Measurements from ENCODE around the gene CCDC179. TPM values are rescaled to one million over a fixed set of nuclear protein-coding genes. Genes with fewer than 3 reads are reported as not detected.

Gene CCDC179
- total and polyA plus RNA-seq, 2 experiments from 2014 or later = not detected

GRCh38 chr11:22878039-22878438 lies 17.8 kb upstream of the CCDC179 start:
- no peaks in the 10 kb centered on the region for H3K9me2 ChIP-seq (ENCODE audit: insufficient read depth)
- no peaks in the 10 kb centered on the region for H3K9me3 ChIP-seq (ENCODE audit: low read depth)
- no peak for DNase-seq
- no peak overlapping the region for H2AFZ ChIP-seq
- no peaks in the 10 kb centered on the region for H3K36me3 ChIP-seq (ENCODE audit: low read depth)
- no peaks in the 10 kb centered on the region for H3F3A ChIP-seq (ENCODE audit: insufficient read depth)
- in situ Hi-C loops (cut with MboI) = no loop called here
- H4K20me1 ChIP-seq (ENCODE audit: insufficient read depth) = no peaks in the 10 kb centered on the region
- TF ChIP-seq EZH2phosphoT487 (IDR thresholded peaks at IDR 0.05; ENCODE audit: insufficient read depth, low read depth) (no peak), EZH2 (IDR thresholded peaks at IDR 0.05; ENCODE audit: insufficient read depth, poor library complexity, severe bottlenecking) (no peak)
- no peak overlapping the region for H3K27ac ChIP-seq
- H3K9ac ChIP-seq = no peak overlapping the region
- no peaks in the 10 kb centered on the region for H3K27me3 ChIP-seq (replicated peaks; ENCODE audit: insufficient read depth)
- H3K4me2 ChIP-seq (ENCODE audit: unreplicated experiment) = no peak overlapping the region
- H3K4me3 ChIP-seq = no peak overlapping the region
- no peaks in the 10 kb centered on the region for H3K4me1 ChIP-seq (ENCODE audit: insufficient read depth)
- no peaks in the 10 kb centered on the region for H3K79me2 ChIP-seq (ENCODE audit: insufficient read depth)

DNA sequence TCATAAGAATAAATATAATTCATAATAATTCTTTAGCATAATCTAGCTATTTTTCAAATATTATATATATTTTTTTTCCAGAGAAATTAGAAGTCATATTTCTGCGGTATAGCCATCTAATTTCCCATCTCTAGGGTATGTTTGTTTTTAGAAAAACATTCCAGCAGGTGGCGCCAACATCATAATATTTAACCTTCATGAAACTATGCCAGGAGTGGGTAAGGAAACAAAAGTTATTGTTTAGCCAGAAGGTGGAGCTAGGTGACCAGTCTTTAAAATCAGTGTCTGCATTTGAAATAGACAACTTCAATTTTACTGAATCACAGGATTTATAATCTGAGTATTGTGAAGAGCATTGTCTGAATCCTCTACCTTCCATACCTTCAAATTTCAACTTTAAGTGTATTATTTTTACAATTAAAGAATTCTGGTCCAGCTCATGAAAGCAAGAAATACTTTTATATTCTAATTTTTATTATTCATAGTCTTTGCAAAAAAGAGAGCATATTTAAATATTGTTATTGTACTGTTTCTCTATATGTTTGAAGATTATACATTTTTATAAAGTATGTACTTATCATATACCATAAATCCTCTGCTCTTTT lies 15.7 kb upstream of the CCDC179 start:
- H2AFZ ChIP-seq = no peak overlapping the region
- peak; percentile 94 for DNase-seq
- H3K79me2 ChIP-seq (ENCODE audit: insufficient read depth) = no peaks in the 10 kb centered on the region
- H3K4me3 ChIP-seq = no peak overlapping the region
- no peaks in the 10 kb centered on the region for H3K9me2 ChIP-seq (ENCODE audit: insufficient read depth)
- H3F3A ChIP-seq (ENCODE audit: insufficient read depth) = no peaks in the 10 kb centered on the region
- no peaks in the 10 kb centered on the region for H4K20me1 ChIP-seq (ENCODE audit: insufficient read depth)
- no peak overlapping the region for H3K27ac ChIP-seq
- no peak overlapping the region for H3K4me2 ChIP-seq (ENCODE audit: unreplicated experiment)
- H3K27me3 ChIP-seq (replicated peaks; ENCODE audit: insufficient read depth) = no peaks in the 10 kb centered on the region
- no peaks in the 10 kb centered on the region for H3K36me3 ChIP-seq (ENCODE audit: low read depth)
- H3K4me1 ChIP-seq (ENCODE audit: insufficient read depth) = no peaks in the 10 kb centered on the region
- TF ChIP-seq EZH2 (IDR thresholded peaks at IDR 0.05; ENCODE audit: insufficient read depth, poor library complexity, severe bottlenecking) (no peak), EZH2phosphoT487 (IDR thresholded peaks at IDR 0.05; ENCODE audit: insufficient read depth, low read depth) (no peak)
- no peak overlapping the region for H3K9ac ChIP-seq
- in situ Hi-C loops (cut with MboI) = no loop called here
- H3K9me3 ChIP-seq (ENCODE audit: low read depth) = no peaks in the 10 kb centered on the region
- 3 to 5% methylated on average over 2 of the region's 2 CpGs for WGBS, 2 experiments (ENCODE audit: low coverage in 1 of 2, low lambda C conversion rate in 2 of 2, missing lambda C conversion rate in 2 of 2)

DNA sequence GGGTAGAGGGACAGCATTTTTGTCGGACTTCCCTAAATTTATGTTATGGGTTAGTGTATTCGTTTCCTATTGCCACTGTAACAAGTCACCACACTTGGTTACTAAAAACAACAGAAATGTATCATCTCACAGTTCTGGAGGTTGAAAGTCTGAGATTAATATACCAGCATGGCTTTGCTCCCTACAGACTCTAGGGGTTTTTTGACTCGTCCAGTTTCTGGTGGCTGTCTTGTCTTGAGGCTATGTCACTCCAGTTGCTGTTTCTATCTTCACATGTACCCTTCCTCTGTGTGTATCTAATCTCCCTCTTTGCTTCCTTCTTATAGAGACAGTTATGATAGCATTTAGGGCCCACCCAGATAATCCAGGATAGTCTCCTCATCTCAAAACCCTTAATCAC lies 9.1 kb upstream of the CCDC179 start:
- Histone ChIP-seq H3K4me2 (ENCODE audit: unreplicated experiment) (no peak overlapping the region), H3K9ac (no peak overlapping the region), H3K9me3 (ENCODE audit: low read depth) (no peaks in the 10 kb centered on the region), H3K27me3 (replicated peaks; ENCODE audit: insufficient read depth) (no peaks in the 10 kb centered on the region), H3K79me2 (ENCODE audit: insufficient read depth) (no peaks in the 10 kb centered on the region), H3K27ac (no peak overlapping the region), H3K9me2 (ENCODE audit: insufficient read depth) (no peaks in the 10 kb centered on the region), H2AFZ (no peak overlapping the region), H3K4me1 (ENCODE audit: insufficient read depth) (no peaks in the 10 kb centered on the region), H3F3A (ENCODE audit: insufficient read depth) (no peaks in the 10 kb centered on the region), H4K20me1 (ENCODE audit: insufficient read depth) (no peaks in the 10 kb centered on the region), H3K4me3 (no peak overlapping the region), H3K36me3 (ENCODE audit: low read depth) (no peaks in the 10 kb centered on the region)
- in situ Hi-C loops (cut with MboI) = no loop called here
- DNase-seq = no peak
- WGBS, 2 experiments (ENCODE audit: low coverage in 1 of 2, low lambda C conversion rate in 2 of 2, missing lambda C conversion rate in 2 of 2) = 49 to 59% methylated on average over 3 of the region's 3 CpGs
- no peak for TF ChIP-seq EZH2 (IDR thresholded peaks at IDR 0.05; ENCODE audit: insufficient read depth, poor library complexity, severe bottlenecking)
- no peak for TF ChIP-seq EZH2phosphoT487 (IDR thresholded peaks at IDR 0.05; ENCODE audit: insufficient read depth, low read depth)

DNA sequence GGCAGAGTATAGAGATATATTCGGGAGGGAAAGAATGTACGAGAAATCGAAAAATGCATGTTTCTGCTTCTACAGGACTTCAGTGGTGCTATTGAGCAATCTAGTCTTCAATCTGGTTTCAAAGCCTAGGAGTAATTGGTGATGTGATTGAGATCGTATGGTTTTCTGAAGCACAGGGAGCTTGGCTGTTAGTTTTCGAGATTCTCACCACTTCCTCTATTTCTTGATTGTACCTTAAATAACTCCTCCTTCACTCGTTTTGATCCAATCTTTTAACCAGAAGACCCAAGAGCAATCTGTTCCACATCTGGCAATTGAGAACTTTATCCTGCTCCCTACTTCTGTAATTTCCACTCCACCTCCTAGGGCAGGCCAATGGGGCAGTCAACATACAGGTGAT lies 518 bp downstream of the CCDC179 start:
- WGBS, 2 experiments (ENCODE audit: low coverage in 1 of 2, low lambda C conversion rate in 2 of 2, missing lambda C conversion rate in 2 of 2) = 52 to 56% methylated on average over 6 of the region's 6 CpGs
- in situ Hi-C loops (cut with MboI) = no loop called here

DNA sequence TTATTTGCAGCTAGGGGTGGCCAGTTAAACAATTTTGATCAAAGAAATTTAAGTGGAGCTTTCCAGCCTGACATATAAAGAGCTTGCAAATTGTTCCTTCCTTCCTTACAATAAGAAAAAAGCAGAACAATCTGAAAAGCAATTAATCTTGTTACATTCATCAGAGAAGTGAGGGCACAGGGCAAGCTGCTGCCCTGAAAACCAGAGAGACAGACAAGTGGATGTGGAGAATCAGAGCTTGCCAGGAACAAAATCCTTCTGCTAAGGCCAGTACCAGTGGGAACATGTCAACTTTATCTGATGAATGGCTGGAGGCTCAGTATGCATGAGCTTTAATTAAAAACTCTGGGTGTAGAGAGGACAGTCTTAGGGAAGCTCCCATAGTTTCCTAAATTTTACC lies 8.8 kb downstream of the CCDC179 start:
- in situ Hi-C loops (cut with MboI) = no loop called here

More for the DNA sequence above, 518 bp downstream of the CCDC179 start:
- Histone ChIP-seq H3K4me3 (no peak overlapping the region), H3K36me3 (ENCODE audit: low read depth) (no peaks in the 10 kb centered on the region), H3F3A (ENCODE audit: insufficient read depth) (no peaks in the 10 kb centered on the region), H3K79me2 (ENCODE audit: insufficient read depth) (no peaks in the 10 kb centered on the region), H3K4me2 (ENCODE audit: unreplicated experiment) (no peak overlapping the region), H3K4me1 (ENCODE audit: insufficient read depth) (no peaks in the 10 kb centered on the region), H3K27ac (no peak overlapping the region), H4K20me1 (ENCODE audit: insufficient read depth) (no peaks in the 10 kb centered on the region), H3K9ac (no peak overlapping the region), H2AFZ (no peak overlapping the region), H3K9me3 (ENCODE audit: low read depth) (no peaks in the 10 kb centered on the region), H3K27me3 (replicated peaks; ENCODE audit: insufficient read depth) (no peaks in the 10 kb centered on the region), H3K9me2 (ENCODE audit: insufficient read depth) (no peaks in the 10 kb centered on the region)
- no peak for DNase-seq
- TF ChIP-seq EZH2phosphoT487 (IDR thresholded peaks at IDR 0.05; ENCODE audit: insufficient read depth, low read depth) (no peak), EZH2 (IDR thresholded peaks at IDR 0.05; ENCODE audit: insufficient read depth, poor library complexity, severe bottlenecking) (no peak)

More for the DNA sequence above, 8.8 kb downstream of the CCDC179 start:
- H3K27me3 ChIP-seq (replicated peaks; ENCODE audit: insufficient read depth) = no peaks in the 10 kb centered on the region
- no peaks in the 10 kb centered on the region for H3K9me2 ChIP-seq (ENCODE audit: insufficient read depth)
- H3K9ac ChIP-seq = no peak overlapping the region
- no peak overlapping the region for H3K27ac ChIP-seq
- no peak overlapping the region for H3K4me3 ChIP-seq
- H3K9me3 ChIP-seq (ENCODE audit: low read depth) = no peaks in the 10 kb centered on the region
- H3K36me3 ChIP-seq (ENCODE audit: low read depth) = no peaks in the 10 kb centered on the region
- no peak overlapping the region for H2AFZ ChIP-seq
- TF ChIP-seq EZH2 (IDR thresholded peaks at IDR 0.05; ENCODE audit: insufficient read depth, poor library complexity, severe bottlenecking) (no peak), EZH2phosphoT487 (IDR thresholded peaks at IDR 0.05; ENCODE audit: insufficient read depth, low read depth) (no peak)
- no peak for DNase-seq
- H3F3A ChIP-seq (ENCODE audit: insufficient read depth) = no peaks in the 10 kb centered on the region
- H3K4me1 ChIP-seq (ENCODE audit: insufficient read depth) = no peaks in the 10 kb centered on the region
- no peak overlapping the region for H3K4me2 ChIP-seq (ENCODE audit: unreplicated experiment)
- H3K79me2 ChIP-seq (ENCODE audit: insufficient read depth) = no peaks in the 10 kb centered on the region
- H4K20me1 ChIP-seq (ENCODE audit: insufficient read depth) = no peaks in the 10 kb centered on the region
